ENCODE data around the gene SPOCK1.

DNA sequence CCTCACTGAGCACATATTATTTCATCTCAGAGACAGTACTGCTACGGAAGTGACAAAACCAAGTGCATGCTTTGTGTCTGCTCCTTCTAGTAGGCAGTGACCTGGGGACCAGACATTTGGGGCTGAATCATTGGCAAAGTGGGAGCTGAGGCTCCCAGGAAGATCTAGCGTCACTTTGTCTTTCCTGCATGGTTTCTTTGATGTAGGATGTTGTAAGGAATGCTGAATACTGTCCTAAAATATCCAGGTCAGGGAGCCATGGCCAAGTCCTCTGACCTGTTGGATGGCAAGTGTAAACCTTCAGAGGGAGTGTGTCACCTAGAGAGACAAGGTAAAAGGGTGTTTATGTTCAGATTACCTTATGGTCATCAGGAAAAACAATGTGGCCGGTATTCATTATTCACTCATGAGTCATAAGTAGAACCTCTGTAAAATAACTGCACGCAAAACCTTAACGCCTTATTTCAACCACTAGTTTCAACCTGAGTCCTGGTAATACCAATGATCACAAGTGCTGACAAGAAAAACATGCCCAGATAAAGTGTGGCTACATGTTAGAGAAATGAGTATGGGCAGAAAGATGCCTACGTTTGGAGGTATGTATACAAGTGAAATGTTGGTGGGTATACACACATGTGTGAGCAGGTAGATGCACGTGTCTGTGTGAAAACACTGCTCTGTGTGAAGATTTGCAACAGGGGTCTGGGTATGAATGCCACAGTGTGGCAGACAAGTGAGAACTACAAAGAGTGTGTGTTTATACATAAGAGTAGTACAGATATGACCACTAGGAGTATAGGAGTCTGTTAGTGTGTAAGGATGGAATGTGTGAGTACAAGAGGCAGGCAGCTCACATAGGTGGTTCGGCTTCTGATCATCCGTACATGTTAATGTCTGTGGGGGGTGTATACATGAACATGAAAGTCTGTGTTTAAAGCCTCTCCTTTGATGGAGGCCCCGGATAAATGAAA is 263.9 kb downstream of the SPOCK1 start:
- no peak for TF ChIP-seq POLR2A (IDR thresholded peaks at IDR 0.05)
- TF ChIP-seq, protein P1, sequence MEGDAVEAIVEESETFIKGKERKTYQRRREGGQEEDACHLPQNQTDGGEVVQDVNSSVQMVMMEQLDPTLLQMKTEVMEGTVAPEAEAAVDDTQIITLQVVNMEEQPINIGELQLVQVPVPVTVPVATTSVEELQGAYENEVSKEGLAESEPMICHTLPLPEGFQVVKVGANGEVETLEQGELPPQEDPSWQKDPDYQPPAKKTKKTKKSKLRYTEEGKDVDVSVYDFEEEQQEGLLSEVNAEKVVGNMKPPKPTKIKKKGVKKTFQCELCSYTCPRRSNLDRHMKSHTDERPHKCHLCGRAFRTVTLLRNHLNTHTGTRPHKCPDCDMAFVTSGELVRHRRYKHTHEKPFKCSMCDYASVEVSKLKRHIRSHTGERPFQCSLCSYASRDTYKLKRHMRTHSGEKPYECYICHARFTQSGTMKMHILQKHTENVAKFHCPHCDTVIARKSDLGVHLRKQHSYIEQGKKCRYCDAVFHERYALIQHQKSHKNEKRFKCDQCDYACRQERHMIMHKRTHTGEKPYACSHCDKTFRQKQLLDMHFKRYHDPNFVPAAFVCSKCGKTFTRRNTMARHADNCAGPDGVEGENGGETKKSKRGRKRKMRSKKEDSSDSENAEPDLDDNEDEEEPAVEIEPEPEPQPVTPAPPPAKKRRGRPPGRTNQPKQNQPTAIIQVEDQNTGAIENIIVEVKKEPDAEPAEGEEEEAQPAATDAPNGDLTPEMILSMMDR (IDR thresholded peaks at IDR 0.05) = no peak

Measured in Peyer's patch (tissue), 4 donors.